WI38 (cell line): ENCODE measurements around the gene SPHK2.

Experiments used
- H3K4me3 ChIP-seq: 2 replicates; pipeline ENCODE4 v1.5.1; 2011; ENCODE audit warnings: low read depth, mild to moderate bottlenecking, control low read depth, low read length
- TF ChIP-seq, protein P1 (sequence below): IDR thresholded peaks from 2 replicates; pipeline ENCODE4 v1.5.1; 2012; ENCODE audit warnings: low read depth, mild to moderate bottlenecking, control low read depth, low read length

The SPHK2 gene

DNA sequence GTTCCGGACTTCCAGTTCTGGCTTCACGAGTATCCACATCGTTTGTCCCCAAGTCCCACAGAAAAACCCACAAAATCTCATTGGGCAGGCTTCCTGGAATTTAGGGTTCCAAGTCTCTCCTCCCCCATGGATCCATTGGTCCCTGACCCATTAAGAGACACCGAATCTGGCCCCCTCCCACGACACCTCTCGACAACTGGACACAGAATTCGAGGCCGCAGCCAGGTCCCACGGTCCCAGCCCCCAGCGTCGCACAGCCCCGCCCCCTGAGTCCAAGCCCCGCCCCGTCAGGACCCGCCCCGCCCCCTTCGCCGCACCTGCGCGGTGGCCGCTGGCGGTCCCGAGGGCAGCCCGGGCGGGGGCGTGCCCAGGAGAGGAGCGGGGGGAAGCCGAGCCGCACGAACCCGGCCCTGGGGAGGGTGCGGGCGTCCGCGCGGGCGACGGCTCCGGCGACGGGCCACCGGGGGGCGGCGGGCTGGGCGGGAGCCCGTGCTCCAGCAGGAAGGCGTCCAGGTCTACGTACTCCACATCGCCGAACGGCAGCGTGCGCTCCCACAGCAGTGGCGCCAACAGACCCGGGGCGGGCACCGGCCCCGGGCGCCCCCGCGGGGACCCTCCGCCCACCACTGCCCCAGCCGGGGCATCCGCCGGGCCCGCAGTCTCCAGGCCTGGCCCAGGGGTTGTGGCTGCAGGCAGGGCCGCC, 16.1 kb downstream of the SPHK2 start:
- TF ChIP-seq, protein P1, sequence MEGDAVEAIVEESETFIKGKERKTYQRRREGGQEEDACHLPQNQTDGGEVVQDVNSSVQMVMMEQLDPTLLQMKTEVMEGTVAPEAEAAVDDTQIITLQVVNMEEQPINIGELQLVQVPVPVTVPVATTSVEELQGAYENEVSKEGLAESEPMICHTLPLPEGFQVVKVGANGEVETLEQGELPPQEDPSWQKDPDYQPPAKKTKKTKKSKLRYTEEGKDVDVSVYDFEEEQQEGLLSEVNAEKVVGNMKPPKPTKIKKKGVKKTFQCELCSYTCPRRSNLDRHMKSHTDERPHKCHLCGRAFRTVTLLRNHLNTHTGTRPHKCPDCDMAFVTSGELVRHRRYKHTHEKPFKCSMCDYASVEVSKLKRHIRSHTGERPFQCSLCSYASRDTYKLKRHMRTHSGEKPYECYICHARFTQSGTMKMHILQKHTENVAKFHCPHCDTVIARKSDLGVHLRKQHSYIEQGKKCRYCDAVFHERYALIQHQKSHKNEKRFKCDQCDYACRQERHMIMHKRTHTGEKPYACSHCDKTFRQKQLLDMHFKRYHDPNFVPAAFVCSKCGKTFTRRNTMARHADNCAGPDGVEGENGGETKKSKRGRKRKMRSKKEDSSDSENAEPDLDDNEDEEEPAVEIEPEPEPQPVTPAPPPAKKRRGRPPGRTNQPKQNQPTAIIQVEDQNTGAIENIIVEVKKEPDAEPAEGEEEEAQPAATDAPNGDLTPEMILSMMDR = no peak
- peak overlapping the region; percentile 58 for H3K4me3 ChIP-seq

DNA sequence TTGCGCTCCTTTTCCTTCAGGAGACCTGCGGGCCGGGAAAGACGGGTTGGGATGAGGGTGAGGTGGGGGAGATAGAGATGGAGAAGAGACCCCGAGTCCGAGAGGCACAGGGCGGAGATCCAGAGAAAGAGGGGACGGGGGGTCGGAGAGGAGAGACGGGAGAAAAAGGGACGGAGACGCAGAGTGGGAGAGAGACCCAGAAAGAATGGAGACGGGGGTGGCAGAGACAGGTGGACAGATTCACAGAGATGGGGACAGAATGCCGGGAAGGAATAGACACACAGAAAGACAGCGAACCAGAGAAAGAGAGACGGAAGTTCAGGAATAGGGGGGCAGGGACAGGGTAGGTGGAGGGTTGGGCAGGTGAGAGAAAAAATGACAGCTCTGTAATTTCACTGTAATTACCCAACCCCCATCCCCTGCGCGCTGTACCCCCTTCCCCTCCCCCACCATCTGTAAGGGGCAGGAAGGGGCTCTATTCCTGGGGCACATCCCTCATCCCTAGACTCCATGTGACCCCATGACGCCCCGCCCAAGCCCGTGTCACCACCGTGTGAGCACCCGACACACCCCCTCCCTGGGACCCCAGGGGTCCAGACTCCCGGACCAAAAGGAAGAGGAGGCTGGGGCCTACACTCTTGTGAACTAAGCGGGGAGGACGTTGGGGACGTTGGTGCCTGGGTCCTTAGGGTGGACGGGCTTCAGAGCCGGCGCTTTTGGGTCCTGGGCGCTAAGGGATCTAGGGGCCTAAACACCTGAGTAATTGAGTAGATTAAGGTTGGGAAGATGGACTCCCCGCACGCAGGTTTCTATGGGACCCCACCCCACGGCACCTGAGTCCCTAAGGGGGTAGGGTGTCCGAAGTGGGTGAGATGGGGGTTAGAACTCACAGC, 16.9 kb downstream of the SPHK2 start:
- TF ChIP-seq, protein P1 = no peak
- peak overlapping the region; percentile 58 for H3K4me3 ChIP-seq

DNA sequence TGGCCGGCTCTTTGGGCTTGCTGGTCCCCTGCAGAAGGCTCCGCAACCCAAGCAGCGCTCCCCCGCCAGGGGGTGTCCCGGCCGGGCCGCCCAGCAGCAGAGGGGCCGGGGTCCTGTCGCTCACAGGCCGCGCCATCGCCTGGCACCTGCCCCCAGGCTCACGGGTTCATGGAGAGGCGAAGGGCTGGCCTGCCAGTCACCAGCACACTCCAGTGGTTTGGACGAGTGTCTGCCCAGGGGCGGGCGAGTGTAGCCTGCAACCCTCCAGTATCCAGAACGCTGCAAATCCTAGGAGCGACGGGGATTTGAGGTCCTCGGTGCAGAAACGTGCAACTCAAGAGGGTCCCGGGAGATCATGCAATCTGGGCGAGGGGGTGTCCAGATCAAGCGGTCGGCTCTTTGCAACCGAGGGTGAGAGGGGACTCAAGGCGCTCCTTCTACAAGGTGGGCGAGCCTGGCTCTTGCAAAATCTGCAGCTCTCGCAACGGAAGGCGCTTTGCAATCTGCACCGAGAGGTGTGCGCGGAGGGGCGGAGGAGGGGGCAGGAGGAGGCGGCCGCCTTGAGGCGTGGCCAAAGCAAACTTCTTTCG, 17.6 kb downstream of the SPHK2 start, which contains the start of gene DBP:
TSS of gene DBP (minus strand) at position 521 of the 590 bp plus-strand sequence. CDS start at position 136, 385 bp downstream.
- TF ChIP-seq, protein P1 = 0 out of 2 replicates have a peak, but pooled peaks have one; percentile 14
- peak within 1 kb of the TSS; percentile 59 for H3K4me3 ChIP-seq

DNA sequence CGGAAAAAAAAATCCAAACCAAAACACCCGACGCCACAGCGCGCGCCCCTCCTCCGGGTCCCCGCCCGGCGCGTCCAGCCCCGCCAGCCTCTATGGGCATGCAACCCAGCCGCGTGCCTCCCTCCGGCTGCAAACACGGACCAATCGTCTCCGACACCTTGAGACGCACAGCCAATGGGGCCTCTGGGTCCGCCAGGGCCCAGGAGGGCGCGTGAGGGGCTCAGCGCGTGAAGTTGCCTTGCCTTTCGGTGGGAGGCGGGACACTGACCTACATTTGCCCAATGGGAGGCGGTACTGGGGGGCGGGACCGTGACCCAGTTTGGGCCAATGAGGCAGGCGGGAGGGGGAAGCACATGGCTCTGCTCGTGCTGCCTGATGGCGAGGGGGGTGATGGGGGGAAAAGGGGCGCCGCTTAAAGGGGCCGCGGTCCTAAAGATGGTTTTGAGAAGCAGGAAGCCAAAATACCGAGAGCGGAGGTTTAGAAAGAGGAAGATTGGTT, 18.2 kb downstream of the SPHK2 start:
- TF ChIP-seq, protein P1 = no peak
- peak overlapping the region; percentile 59 for H3K4me3 ChIP-seq

GRCh38 chr19:48637948-48638830, 18.9 kb downstream of the SPHK2 start:
- TF ChIP-seq, protein P1 = no peak
- H3K4me3 ChIP-seq = peak overlapping the region; percentile 59

GRCh38 chr19:48638831-48639381, 19.6 kb downstream of the SPHK2 start:
- H3K4me3 ChIP-seq = no peak overlapping the region
- TF ChIP-seq, protein P1 = no peak
